ENCODE data around the gene TTLL9. TPM values are rescaled to one million over a fixed set of nuclear protein-coding genes. Genes with fewer than 3 reads are reported as not detected.

The TTLL9 gene
- total RNA-seq, 2 donors from 2014 or later = 1.2 TPM; not detected in 1

DNA sequence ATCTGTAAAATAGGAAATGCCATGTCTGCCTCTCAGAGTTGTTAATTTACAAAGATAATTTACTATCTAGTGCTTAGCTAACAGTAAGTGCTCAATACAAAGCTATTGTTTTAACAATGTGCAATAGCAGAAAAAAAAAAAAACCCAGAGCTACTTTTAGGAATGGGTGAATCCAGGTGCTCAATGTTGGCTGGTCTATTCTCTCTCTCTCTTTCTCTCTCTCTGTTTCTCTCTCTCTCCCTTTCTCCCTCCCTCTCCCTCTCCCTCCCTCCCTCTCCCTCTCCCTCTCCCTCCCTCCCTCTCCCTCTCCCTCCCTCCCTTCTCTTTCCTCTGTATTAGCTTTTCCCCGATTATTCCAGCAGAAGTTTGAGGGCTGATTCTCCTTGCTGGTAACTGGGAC lies 67.4 kb downstream of the TTLL9 start:
- H3K36me3 ChIP-seq = no peaks in the 10 kb centered on the region
- intact Hi-C loops (cut with DNase I) = no loop called here
- H3K9me3 ChIP-seq = no peaks in the 10 kb centered on the region
- no peak overlapping the region for H3K4me3 ChIP-seq
- WGBS = 57% methylated on average over 1 of the region's 1 CpG
- TF ChIP-seq, protein P1, sequence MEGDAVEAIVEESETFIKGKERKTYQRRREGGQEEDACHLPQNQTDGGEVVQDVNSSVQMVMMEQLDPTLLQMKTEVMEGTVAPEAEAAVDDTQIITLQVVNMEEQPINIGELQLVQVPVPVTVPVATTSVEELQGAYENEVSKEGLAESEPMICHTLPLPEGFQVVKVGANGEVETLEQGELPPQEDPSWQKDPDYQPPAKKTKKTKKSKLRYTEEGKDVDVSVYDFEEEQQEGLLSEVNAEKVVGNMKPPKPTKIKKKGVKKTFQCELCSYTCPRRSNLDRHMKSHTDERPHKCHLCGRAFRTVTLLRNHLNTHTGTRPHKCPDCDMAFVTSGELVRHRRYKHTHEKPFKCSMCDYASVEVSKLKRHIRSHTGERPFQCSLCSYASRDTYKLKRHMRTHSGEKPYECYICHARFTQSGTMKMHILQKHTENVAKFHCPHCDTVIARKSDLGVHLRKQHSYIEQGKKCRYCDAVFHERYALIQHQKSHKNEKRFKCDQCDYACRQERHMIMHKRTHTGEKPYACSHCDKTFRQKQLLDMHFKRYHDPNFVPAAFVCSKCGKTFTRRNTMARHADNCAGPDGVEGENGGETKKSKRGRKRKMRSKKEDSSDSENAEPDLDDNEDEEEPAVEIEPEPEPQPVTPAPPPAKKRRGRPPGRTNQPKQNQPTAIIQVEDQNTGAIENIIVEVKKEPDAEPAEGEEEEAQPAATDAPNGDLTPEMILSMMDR (IDR thresholded peaks at IDR 0.05) = no peak
- TF ChIP-seq POLR2AphosphoS5 (IDR thresholded peaks at IDR 0.05) = no peak
- no peak for TF ChIP-seq POLR2A (IDR thresholded peaks at IDR 0.05)
- DNase-seq (ENCODE audit: low spot score) = no peak
- no peaks in the 10 kb centered on the region for H3K27me3 ChIP-seq (replicated peaks; ENCODE audit: insufficient read depth)
- H3K4me1 ChIP-seq (replicated peaks) = peaks cover 5% of the 10 kb centered on the region
- no peak overlapping the region for H3K27ac ChIP-seq

DNA sequence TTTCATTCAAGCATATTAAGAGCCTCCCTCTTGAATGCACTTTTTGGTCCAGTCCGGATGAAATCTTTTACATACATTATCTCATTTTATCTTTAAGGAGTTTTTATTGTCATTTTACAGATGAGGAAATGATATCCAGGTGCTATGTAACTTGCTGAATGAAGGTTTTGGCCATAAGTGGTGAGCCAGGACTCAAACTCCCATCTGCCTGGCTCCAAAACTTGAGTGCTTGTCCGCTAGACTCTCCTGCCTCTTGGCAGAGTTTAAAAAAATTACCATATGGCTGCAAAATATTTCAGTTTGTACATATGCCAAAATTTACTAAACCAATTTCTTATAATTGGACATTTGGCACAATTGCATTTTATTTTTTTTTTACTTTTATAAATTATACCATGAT lies 69.2 kb downstream of the TTLL9 start:
- Histone ChIP-seq H3K4me3 (no peak overlapping the region), H3K27ac (no peak overlapping the region), H3K9me3 (no peaks in the 10 kb centered on the region), H3K27me3 (replicated peaks; ENCODE audit: insufficient read depth) (no peaks in the 10 kb centered on the region), H3K36me3 (no peaks in the 10 kb centered on the region), H3K4me1 (replicated peaks) (peaks cover 16% of the 10 kb centered on the region)
- no peak for DNase-seq (ENCODE audit: low spot score)
- intact Hi-C loops (cut with DNase I) = no loop called here
- no peak for TF ChIP-seq POLR2AphosphoS5 (IDR thresholded peaks at IDR 0.05)
- TF ChIP-seq, protein P1 (IDR thresholded peaks at IDR 0.05) = no peak
- TF ChIP-seq POLR2A (IDR thresholded peaks at IDR 0.05) = no peak
- WGBS = 91% methylated on average over 2 of the region's 2 CpGs

DNA sequence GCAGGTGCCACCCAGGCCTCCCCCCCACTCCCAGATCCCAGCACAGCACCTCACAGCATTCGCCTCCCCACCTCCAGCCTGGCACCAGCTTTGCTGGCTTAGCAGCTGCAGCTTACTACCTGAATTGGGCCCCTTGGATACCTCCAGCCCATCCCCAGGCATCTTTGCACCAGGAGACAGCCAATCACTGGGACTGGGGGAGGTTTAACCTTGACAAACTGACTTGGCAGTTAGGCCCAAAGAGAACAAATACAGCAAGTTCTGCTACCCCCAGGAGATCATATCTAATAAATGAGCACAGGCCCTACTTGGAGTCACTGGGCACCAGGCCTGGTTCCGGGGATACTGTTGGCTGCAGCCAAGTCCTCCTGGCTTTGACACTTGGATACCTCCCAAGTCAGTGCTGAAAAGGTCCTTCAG lies 72.6 kb downstream of the TTLL9 start:
- Histone ChIP-seq H3K9me3 (no peaks in the 10 kb centered on the region), H3K27me3 (replicated peaks; ENCODE audit: insufficient read depth) (no peaks in the 10 kb centered on the region), H3K27ac (peak overlapping the region in 1 of 2 donors; percentile 33), H3K4me3 (no peak overlapping the region), H3K4me1 (replicated peaks) (peaks cover 16% of the 10 kb centered on the region), H3K36me3 (peaks cover 0 to 20% of the 10 kb centered on the region in 2 donors)
- peak; percentile 42 for TF ChIP-seq POLR2AphosphoS5 (IDR thresholded peaks at IDR 0.05)
- TF ChIP-seq, protein P1 (IDR thresholded peaks at IDR 0.05) = no peak
- TF ChIP-seq POLR2A (IDR thresholded peaks at IDR 0.05) = no peak
- intact Hi-C loops (cut with DNase I) = no loop called here
- DNase-seq (ENCODE audit: low spot score) = peak; percentile 40
- WGBS = 21% methylated on average over 2 of the region's 2 CpGs

DNA sequence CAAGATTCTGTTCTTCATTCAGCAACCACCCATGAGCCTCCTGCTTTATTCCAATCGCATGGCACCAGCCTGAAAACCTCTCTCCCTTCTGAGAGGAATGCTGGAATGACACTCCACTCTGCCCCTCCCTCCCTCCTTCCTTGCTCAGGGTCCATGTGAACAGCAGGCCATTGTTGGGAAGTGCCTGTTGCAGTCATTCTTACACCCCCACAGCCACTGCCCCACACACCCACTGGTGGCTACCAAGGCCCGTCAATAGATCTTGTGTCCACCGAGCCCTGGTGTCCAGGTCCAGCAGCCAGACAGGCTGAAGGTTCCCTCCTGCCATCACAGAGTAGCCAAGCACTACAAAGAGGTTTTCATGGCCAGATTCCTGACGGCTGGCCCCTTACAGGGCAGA lies 74.9 kb downstream of the TTLL9 start:
- Histone ChIP-seq H3K4me1 (replicated peaks) (peaks cover 16% of the 10 kb centered on the region), H3K4me3 (no peak overlapping the region), H3K27me3 (replicated peaks; ENCODE audit: insufficient read depth) (no peaks in the 10 kb centered on the region), H3K36me3 (peaks cover 0 to 25% of the 10 kb centered on the region in 2 donors), H3K9me3 (no peaks in the 10 kb centered on the region), H3K27ac (no peak overlapping the region)
- 84% methylated on average over 4 of the region's 4 CpGs for WGBS
- intact Hi-C loops (cut with DNase I) = no loop called here
- no peak for TF ChIP-seq POLR2A (IDR thresholded peaks at IDR 0.05)
- no peak for TF ChIP-seq POLR2AphosphoS5 (IDR thresholded peaks at IDR 0.05)
- TF ChIP-seq, protein P1 (IDR thresholded peaks at IDR 0.05) = no peak
- no peak for DNase-seq (ENCODE audit: low spot score)

DNA sequence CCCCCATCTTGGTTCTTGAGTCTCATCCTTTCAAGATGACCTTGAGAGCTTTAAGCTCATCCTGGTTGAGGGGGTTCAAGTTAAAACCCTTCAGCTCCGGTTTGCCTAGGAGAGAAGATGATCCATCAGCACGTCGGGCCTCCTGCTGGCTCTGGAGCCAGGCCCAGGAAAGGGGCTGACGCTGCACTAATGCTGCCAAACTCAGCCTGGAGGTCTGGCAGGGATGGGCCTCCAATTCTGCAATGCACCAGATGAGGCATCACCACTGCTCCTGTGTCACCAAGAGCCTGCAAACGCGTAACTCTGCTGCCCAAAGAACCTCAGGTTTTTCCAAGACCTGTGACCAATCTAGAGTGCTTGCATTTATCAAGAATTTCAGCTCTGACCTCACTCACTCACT lies 75.4 kb downstream of the TTLL9 start:
- no peak for TF ChIP-seq POLR2A (IDR thresholded peaks at IDR 0.05)
- TF ChIP-seq, protein P1 (IDR thresholded peaks at IDR 0.05) = no peak
- Histone ChIP-seq H3K27ac (no peak overlapping the region), H3K4me3 (no peak overlapping the region), H3K9me3 (no peaks in the 10 kb centered on the region), H3K36me3 (peaks cover 0 to 25% of the 10 kb centered on the region in 2 donors), H3K27me3 (replicated peaks; ENCODE audit: insufficient read depth) (no peaks in the 10 kb centered on the region), H3K4me1 (replicated peaks) (peaks cover 19% of the 10 kb centered on the region)
- DNase-seq (ENCODE audit: low spot score) = no peak
- 42% methylated on average over 6 of the region's 6 CpGs for WGBS
- intact Hi-C loops (cut with DNase I) = no loop called here

All from prostate gland (tissue), 2 donors.